NCI-H345 treated with DMSO at 0.1 percent for 48 hours (cell line): ENCODE data around the gene MTSS2.
"Not testable (repeated sequence)": the region's sequence is repeated elsewhere in the genome, so short reads cannot be mapped to it uniquely, and the experiment has no call there.

Experiments
- DNase-seq: peaks from one replicate; lab custom pipeline; 2025; ENCODE audit not compliant: unreplicated experiment; lab: John Stamatoyannopoulos, UW

MTSS2 gene

DNA sequence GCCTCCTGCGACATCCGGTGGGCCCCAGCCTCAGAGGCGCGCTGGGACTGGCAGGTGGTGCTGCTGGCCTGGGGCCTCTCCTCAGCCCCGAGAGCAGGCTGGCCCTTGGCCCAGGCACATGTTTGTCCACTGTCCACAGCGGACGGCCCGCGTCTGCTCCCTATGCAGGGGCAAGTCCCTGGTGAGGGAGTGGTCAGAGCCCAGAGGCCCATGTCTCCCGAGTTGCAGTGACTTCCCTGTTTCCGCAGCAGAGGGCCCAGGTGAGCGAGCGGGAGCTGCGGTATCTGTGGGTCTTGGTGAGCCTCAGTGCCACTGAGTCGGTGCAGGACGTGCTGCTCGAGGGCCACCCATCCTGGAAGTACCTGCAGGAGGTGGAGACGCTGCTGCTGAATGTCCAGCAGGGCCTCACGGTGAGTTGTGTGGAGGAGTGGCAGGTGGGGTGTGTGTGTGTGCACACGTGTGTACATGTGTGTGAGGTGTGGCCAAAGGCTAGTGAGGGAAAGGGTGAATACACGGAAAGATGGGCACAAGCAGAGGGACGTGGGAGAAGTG, 29.1 kb downstream of the MTSS2 start:
- DNase-seq: no peak

DNA sequence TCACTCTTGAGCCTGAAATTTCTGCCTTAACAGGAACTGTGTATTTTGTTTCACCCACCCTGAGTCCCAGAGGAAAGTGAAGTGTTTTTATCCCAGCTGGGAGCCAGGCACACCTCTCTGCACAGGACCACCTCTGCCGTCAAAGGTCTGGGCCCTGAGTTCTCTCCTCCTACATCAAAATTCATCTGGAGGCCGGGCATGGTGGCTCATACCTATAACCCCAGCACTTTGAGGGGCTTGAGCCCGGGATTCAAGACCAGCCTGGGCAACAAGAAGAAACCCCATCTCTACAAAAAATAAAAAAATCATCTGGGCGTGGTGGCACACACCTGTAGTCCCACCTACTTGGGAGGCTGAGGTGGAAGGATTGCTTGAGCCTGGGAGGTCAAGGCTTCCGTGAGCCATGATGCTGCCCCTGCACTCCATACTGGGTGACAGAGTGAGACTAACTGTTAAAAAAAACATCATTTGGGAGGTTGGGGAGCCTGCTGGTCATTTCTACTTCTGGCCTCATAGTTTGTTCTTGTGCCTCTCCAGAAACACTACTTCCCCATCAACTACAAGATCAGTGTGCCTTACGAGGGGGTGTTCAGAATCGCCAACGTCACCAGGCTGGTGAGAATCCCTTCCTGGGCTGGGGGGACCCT, 29.7 kb downstream of the MTSS2 start:
- no peak for DNase-seq

DNA sequence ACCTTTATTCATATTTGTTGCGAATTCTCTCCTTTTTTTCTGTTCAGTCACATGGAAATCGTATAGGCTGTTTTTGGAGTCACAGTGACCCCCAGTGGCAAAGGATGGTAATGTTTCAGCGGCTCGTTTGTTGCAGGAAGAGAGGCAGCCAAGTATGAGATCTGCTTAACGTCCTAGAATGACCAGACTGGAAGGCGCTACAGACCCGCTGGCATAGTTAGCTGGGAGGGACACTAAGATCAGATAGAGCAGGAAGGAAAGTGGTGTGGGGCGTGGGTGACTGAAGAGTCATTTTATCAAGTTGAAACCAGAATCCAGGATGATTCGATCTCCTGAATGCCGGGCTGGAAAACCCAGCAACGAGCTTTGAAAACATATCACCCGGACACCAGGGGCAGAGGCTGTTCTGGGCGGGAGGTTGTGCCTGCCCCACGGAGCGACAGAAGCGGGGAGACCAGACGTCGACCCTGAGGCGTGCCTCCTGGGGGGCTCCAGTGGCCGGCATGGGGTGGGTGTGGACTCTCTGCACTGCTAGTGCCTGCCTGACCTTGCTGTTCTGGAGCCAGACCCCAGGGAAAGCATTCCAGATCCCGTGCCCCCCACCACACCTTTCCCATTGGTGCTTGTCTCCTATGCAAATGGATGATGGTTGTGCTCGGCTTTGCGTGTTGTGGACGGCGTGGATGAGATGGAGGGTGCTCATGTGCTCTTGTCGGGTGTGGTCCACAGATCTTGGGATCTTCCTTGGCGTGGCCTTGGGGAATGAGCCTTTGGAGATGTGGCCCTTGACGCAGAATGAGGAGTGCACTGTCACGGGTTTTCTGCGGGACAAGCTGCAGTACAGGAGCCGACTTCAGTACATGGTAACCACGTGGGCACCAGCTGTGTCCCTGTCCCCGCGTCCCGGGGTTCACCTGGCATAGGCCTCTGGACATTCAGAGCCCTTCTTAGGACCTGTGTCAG, 31.8 kb downstream of the MTSS2 start:
- DNase-seq: peak; percentile 30

DNA sequence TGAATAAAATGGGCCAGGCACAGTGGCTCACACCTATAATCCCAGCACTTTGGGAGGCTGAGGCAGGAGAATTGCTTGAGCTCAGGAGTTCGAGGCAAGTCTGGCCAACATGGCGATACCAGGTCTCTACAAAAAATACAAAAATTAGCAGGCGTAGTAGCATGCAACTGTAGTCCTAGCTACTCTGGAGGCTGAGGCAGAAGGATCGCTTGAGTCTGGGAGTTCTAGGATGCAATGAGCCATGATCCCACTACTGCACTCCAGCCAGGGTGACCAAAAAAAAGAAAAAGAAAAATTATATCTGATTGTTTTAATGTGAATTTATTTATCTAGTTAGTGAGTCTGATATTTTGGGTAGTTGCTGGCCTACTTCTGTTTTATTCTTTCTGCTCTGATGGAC, 32.4 kb downstream of the MTSS2 start:
- DNase-seq: no peak

DNA sequence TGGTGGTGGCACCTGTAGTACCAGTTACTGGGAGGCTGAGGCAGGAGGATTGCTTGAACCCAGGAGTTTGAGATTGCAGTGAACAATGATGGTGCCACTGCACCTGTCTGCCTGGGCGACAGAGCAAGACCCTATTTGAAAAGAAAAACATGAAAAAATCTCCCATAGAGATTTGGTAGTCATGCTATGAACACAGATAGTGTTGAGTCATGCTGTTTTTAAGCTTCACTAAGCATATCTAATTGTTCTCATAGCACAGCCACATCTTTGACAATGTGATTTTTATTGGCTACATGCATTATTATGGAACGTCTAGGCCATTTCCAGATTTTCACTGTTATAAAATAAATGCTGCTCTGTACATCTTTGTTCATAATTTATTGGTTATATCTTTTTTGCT, 33.5 kb downstream of the MTSS2 start:
- no peak for DNase-seq

DNA sequence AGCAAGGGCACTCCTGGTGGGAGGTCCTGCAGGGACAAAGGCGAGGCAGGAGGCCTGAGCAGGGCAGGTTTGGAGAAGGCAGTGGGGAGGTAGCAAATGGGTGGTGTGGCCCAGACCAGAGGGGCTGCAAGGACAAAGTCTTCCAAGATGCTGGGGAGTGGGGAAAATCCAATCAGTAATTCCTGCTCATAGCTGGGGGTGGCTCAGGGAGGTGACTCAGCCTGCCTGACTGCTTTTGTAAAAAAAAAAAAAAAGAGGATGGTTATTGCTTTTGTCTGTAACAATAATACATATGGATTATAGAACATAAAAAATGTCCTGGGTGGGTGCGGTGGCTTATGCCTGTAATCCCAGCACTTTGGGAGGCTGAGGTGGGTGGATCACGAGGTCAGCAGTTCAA, 34.3 kb downstream of the MTSS2 start:
- DNase-seq: no peak

DNA sequence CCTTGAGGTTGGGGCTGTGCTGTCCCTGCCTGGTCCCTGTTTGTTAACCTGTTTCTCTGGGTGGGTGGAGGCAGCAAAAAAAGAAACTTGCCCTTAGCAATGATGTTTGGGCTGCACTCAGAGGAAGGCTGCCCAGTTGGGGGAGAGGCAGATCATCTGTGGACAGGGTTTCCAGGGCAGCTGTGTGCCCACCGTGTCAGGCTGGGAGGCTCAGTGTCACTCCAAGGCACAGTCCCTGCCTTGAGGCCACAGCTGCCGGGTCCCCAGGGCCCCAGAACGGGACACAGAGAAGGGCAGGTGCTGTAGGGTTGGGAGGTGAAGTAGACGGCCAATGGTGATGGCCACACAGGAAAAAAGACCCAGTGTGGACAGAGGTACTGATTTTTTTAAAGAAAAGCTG, 35.6 kb downstream of the MTSS2 start:
- no peak for DNase-seq

DNA sequence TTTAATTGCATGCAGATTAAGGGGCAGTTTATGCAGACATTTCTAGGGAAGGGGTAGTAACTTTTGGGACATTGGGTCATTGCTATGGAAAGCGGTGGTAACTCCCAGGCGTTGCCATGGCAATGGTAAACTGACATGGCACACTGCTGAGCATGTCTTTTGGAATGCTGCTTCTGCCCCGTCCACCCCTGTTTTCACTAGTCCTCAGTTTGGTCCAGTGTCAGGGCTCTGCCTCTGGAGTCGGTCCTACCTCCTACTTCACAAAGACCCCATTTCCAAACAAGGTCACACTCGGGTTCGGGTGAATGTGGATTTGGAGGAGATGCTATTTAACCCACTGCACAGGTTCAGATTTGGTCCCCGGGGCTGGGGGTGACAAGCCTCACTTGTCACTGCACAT, 36.6 kb downstream of the MTSS2 start:
- no peak for DNase-seq

DNA sequence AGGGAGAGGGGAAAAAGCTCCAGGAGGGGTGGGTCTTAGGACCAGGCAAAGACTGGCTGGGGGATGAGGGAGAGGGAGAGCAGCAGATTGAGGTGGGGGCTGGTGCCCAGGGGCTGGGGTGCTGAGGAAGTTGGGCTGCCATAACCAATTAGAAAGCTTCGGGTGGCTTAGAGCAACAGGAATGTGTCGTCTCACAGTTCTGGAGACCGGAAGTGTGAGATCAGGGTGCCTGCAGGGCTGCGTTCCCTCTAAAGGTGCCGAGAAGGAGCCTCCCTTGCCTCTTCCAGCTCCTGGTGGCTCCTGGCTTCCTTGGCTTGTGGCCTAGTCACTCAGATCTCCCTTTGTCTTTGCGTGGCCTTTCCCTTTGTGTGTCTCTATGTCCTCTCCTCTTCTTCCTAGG, 37.2 kb downstream of the MTSS2 start:
- DNase-seq: no peak

DNA sequence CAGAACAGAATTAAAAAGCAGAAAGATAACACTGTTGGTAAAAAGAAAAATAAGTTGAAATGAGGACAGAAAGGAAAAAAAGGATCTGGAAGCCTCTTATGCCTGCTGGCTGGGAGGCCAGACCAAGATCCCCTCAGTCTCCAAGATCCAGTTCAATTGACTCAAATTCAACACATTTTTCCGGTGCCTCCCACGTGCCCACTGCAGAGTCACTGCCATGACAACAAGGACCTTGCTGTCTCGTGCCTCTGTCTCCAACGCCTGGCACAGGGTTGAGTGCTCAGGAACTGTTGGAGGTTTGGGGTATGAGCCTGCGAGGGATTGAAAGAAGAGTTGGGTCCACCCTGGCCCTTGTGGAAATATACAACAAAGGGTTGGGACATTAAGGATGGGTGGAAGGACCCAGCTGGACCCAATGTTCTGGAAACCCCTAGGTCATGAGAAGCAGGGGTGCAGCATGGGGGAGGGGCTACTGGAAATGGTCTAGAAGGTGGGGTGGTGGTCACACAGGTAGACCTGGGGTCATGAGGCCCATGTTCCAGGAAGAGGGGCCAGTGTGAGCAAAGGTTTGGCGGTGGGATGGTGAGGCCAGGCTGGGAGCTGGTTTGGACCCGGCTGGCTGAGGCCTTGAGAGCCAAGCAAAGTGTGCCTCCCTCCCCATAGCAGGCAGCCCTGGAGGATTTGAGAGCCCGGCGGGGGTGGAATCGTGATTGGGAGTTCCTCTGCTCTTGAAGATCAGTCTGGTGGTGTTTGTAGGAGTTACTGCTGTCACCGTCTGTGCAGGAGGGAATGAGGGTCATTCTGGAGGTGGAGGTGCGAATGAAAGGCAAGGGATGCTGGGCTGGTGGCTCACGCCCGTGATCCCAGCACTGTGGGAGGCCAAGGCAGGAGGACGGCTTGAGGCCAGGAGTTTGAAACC, 38.2 kb downstream of the MTSS2 start:
- no peak for DNase-seq

DNA sequence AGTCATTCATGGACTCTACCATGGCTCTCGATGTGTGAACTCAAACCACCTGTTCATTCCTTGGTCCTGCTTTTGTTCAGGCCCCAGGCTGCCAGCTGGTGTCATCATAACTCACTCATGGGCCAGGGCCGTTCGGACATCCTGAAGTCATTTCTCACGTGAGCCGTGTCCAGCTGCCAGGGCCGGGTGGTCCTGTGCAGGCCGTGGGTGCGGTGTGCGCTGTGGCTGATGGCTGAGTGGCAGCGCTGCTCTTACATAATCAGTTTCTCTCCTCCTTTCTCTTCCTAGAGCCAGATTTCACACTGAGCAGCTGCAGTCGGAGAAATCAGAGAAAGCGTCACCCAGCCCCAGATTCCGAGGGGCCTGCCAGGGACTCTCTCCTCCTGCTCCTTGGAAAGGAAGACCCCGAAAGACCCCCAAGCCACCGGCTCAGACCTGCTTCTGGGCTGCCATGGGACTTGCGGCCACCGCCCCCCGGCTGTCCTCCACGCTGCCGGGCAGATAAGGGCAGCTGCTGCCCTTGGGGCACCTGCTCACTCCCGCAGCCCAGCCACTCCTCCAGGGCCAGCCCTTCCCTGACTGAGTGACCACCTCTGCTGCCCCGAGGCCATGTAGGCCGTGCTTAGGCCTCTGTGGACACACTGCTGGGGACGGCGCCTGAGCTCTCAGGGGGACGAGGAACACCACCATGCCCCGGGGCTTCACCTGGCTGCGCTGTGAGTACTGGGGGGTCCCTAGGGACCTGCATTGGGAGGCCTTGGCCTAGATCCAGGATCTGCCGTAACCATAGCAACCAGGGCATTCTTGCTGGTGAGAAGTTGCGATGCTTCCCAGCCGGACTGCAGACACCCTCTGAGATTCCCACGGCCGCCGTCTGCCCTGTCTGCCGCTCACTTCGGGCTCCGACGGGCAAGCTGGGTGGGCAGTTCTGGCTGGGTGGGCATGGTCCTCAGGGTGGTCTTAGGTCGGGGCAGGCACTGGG, 39.3 kb downstream of the MTSS2 start, which contains the start of gene IL34:
TSS of gene IL34 (plus strand) at position 300 of the 982 bp plus-strand sequence. CDS start at position 689, 389 bp downstream.
- DNase-seq: peak; percentile 20

DNA sequence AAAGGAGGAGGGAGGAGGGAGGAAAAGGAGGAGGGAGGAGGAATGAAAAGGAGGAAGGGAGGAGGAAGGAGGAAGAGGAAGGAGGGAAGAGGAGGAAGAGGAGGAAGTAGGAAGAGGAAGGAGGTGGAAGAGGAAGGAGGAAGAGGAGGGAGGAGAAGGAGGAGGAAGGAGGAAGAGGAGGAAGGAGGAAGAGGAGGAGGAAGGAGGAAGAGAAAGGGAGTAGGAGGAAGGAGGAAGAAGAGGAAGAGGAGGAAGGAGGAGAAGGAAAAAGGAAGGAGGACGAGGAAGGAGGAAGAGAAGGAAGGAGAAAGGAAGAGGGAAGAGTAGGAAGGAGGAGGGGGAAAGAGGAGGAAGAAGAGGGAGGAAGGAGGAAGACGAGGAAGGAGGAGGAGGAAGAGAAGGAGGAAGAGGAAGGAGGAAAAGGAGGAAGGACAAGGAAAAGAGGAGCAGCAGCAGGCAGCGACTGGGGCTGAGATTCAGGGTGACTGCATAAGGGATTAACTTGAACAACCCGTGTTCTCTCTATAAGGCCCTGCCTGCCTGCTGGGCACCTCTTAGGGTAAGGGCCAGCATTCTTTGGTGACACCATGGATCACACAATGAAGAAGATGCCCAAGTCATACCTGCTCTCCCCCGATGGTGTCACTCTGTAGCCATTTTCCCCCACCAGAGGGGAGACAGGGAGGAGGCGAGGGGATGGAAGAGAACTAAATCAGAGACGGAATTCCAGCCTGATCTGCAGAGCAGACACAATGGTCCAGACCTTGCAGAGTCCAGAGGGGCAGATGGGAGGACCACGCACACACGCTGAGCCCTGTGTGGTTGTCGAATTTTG, 40.9 kb downstream of the MTSS2 start:
- DNase-seq: no peak

DNA sequence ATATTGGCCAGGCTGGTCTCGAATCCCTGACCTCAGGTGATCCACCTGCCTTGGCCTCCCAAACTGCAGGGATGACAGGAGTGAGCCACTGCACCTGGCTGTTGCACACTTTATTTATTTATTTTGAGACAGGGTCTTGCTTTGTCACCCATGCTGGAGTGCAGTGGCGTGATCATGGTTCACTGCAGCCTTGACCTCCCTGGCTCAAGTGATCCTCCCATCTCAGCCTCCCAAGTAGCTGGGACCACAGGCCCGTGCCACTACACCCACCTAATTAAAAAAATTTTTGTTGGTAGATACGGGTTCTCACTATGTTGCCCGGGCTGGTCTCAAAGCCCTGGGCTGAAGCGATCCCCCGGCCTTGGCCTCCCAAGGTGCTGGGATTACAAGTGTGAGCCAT, 42.6 kb downstream of the MTSS2 start:
- DNase-seq: not testable (repeated sequence)

DNA sequence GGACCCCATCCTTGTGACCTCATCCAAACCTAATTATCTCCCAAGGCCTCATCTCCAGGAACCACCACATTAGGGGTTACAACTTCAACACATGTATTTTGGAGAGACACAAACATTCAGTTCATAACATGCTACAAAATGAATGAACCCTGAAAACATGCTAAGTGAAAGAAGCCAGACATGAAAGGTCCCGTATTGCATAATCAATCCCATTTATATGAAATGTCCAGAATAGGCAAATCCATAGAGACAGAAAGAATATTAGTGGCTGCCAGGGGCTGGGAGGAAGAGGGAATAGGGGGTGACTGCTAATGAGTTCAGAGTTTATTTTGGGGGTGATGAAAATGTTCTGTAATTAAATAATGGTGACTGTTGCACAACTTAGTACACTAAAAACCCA, 43.2 kb downstream of the MTSS2 start:
- no peak for DNase-seq

DNA sequence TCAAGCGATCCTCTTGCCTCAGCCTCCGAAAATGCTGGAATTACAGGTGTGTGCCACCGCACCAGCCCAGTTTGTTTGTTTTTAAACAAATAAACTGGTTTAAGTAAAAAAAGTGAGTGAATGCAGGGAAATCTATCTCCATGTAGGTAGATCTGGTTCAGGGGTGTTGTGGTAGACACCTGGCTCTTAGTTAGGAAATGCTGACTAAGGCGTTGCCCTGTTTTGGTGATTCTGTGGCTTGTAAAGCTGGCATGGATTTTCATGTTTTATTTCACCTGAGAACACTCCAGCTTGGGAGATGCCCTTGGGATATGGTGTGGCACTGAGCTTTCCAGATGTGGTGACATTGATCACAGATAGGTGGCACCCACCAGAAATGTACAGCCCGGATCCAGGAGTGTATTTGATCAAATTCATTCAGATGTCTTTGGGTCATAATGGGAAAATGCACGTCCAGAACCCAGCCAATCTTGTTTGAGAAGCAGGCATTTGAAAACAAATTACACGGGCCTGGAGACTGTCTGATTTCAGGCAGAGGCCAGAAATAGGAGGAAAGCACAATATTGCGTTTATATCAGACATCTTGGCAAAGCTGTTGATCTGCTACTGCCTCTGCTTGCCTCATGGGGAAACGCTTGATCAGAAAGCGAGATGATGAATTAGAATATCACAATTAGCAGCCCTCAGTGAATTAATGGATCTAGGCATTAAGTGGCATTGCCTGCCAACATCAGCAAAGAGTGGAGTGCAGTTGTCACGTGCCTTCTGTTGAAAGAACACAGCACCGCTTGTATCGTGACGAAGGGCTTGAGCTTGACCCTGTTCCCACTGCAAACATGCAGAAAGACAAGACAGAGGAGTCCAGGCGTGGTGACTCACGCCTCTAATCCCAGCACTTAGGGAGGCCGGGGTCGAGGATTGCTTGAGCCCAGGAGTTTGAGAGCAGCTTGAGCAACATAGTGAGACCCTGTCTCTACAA, 46.8 kb downstream of the MTSS2 start:
- DNase-seq: no peak
